ENCODE measurements around the gene ALG10B.

DNA sequence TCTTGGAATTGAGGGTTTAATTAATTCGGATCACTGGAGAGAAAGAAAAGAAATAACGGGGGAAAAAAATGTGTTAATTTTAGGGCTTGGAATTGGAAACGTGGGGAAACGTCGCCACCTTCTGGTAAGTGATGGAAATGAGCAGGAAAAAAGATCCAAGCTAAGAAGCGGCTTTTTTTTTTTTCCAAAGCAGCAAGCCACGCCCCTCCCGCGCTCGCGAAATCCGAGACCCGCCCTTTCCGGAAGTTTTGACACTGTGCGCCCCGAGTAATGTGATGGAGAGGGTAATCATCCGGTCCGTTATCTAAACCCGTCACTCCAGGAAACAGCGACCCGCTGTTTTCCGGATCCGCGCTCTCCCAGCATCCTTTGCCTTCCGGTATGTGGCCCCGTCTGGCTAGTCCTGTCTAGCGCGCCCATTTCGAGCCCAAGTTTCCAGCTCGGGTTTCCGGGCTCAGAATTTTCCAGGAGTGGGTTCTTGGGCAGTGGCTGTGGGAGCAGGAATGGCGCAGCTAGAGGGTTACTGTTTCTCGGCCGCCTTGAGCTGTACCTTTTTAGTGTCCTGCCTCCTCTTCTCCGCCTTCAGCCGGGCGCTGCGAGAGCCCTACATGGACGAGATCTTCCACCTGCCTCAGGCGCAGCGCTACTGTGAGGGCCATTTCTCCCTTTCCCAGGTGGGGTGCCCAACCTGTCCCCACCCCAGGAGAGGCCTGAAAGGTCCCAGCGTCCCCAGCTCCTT is at the start of gene ALG10B:
- TF ChIP-seq POLR2AphosphoS5 (IDR thresholded peaks at IDR 0.05) = no peak
- TF ChIP-seq, protein P1, sequence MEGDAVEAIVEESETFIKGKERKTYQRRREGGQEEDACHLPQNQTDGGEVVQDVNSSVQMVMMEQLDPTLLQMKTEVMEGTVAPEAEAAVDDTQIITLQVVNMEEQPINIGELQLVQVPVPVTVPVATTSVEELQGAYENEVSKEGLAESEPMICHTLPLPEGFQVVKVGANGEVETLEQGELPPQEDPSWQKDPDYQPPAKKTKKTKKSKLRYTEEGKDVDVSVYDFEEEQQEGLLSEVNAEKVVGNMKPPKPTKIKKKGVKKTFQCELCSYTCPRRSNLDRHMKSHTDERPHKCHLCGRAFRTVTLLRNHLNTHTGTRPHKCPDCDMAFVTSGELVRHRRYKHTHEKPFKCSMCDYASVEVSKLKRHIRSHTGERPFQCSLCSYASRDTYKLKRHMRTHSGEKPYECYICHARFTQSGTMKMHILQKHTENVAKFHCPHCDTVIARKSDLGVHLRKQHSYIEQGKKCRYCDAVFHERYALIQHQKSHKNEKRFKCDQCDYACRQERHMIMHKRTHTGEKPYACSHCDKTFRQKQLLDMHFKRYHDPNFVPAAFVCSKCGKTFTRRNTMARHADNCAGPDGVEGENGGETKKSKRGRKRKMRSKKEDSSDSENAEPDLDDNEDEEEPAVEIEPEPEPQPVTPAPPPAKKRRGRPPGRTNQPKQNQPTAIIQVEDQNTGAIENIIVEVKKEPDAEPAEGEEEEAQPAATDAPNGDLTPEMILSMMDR (IDR thresholded peaks at IDR 0.05) = peak in 5 of 6 experiments; percentile 26 to 68 (median 49)
- TF ChIP-seq POLR2A (IDR thresholded peaks at IDR 0.05) = peak in 2 of 4 donors; percentile 23 to 47
- peak in 1 of 4 donors; percentile 49 for TF ChIP-seq EP300 (IDR thresholded peaks at IDR 0.05)

All from upper lobe of left lung (tissue), 4 donors.